Fibroblast of lung (primary cell): Measurements from ENCODE around the gene NKAIN4.

Experiments
- CTCF ChIP-seq, 2 donors: IDR thresholded peaks in 1 of 2; conservative IDR thresholded peaks in 1 of 2; 1 replicate in 1 of 2; 2 replicates in 1 of 2; pipeline ENCODE4 v1.5.1; 2011 to 2012; ENCODE audit warnings: low read length in 2 of 2, control low read depth in 1 of 2, inconsistent platforms in 1 of 2, low read depth in 1 of 2, mild to moderate bottlenecking in 1 of 2
- EZH2 ChIP-seq: IDR thresholded peaks from 2 replicates; pipeline ENCODE4 v1.5.1; 2012; ENCODE audit warnings: low read length, control low read depth, mild to moderate bottlenecking; ENCODE audit errors: missing control alignments

- no peak for TF ChIP-seq EZH2
- TF ChIP-seq CTCF (conservative IDR thresholded peaks at IDR 0.05 in 1 of 2, IDR thresholded peaks at IDR 0.05 in 1 of 2; ENCODE audit: low read depth in 1 of 2, low read length in 2 of 2): no peak
Observed at GRCh38 chr20:63219447-63219821, 34.8 kb downstream of the NKAIN4 start.
